ENCODE data around the gene PLA2R1.

- TF ChIP-seq CEBPB (IDR thresholded peaks at IDR 0.05), result no peak
- TF ChIP-seq, protein P1, sequence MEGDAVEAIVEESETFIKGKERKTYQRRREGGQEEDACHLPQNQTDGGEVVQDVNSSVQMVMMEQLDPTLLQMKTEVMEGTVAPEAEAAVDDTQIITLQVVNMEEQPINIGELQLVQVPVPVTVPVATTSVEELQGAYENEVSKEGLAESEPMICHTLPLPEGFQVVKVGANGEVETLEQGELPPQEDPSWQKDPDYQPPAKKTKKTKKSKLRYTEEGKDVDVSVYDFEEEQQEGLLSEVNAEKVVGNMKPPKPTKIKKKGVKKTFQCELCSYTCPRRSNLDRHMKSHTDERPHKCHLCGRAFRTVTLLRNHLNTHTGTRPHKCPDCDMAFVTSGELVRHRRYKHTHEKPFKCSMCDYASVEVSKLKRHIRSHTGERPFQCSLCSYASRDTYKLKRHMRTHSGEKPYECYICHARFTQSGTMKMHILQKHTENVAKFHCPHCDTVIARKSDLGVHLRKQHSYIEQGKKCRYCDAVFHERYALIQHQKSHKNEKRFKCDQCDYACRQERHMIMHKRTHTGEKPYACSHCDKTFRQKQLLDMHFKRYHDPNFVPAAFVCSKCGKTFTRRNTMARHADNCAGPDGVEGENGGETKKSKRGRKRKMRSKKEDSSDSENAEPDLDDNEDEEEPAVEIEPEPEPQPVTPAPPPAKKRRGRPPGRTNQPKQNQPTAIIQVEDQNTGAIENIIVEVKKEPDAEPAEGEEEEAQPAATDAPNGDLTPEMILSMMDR (IDR thresholded peaks at IDR 0.05), result no peak
- no peak for TF ChIP-seq EHF (CRISPR knock-in tag; IDR thresholded peaks at IDR 0.05)
- TF ChIP-seq, protein P2, sequence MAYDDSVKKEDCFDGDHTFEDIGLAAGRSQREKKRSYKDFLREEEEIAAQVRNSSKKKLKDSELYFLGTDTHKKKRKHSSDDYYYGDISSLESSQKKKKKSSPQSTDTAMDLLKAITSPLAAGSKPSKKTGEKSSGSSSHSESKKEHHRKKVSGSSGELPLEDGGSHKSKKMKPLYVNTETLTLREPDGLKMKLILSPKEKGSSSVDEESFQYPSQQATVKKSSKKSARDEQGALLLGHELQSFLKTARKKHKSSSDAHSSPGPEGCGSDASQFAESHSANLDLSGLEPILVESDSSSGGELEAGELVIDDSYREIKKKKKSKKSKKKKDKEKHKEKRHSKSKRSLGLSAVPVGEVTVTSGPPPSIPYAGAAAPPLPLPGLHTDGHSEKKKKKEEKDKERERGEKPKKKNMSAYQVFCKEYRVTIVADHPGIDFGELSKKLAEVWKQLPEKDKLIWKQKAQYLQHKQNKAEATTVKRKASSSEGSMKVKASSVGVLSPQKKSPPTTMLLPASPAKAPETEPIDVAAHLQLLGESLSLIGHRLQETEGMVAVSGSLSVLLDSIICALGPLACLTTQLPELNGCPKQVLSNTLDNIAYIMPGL (CRISPR knock-in tag; IDR thresholded peaks at IDR 0.05; ENCODE audit: borderline replicate concordance), result no peak
- TF ChIP-seq RAD21 (conservative IDR thresholded peaks at IDR 0.05 in 1 of 2, IDR thresholded peaks at IDR 0.05 in 1 of 2), result no peak
- TF ChIP-seq, protein P3, sequence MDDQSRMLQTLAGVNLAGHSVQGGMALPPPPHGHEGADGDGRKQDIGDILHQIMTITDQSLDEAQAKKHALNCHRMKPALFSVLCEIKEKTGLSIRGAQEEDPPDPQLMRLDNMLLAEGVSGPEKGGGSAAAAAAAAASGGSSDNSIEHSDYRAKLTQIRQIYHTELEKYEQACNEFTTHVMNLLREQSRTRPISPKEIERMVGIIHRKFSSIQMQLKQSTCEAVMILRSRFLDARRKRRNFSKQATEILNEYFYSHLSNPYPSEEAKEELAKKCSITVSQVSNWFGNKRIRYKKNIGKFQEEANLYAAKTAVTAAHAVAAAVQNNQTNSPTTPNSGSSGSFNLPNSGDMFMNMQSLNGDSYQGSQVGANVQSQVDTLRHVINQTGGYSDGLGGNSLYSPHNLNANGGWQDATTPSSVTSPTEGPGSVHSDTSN (IDR thresholded peaks at IDR 0.05), result no peak
- TF ChIP-seq MAX (IDR thresholded peaks at IDR 0.05), result no peak
- no peak for TF ChIP-seq POLR2A (IDR thresholded peaks at IDR 0.05; ENCODE audit: low read length)
- no peak for TF ChIP-seq ATOH8 (CRISPR knock-in tag; IDR thresholded peaks at IDR 0.05; ENCODE audit: low read depth)
- no peak for TF ChIP-seq EP300 (IDR thresholded peaks at IDR 0.05)
- TF ChIP-seq, protein P4, sequence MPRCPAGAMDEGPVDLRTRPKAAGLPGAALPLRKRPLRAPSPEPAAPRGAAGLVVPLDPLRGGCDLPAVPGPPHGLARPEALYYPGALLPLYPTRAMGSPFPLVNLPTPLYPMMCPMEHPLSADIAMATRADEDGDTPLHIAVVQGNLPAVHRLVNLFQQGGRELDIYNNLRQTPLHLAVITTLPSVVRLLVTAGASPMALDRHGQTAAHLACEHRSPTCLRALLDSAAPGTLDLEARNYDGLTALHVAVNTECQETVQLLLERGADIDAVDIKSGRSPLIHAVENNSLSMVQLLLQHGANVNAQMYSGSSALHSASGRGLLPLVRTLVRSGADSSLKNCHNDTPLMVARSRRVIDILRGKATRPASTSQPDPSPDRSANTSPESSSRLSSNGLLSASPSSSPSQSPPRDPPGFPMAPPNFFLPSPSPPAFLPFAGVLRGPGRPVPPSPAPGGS (IDR thresholded peaks at IDR 0.05), result no peak
Observed at GRCh38 chr2:160029270-160029628, 33.2 kb downstream of the PLA2R1 start.

Data from A549 (cell line).